ENCODE results near the gene LRPPRC.

DNA sequence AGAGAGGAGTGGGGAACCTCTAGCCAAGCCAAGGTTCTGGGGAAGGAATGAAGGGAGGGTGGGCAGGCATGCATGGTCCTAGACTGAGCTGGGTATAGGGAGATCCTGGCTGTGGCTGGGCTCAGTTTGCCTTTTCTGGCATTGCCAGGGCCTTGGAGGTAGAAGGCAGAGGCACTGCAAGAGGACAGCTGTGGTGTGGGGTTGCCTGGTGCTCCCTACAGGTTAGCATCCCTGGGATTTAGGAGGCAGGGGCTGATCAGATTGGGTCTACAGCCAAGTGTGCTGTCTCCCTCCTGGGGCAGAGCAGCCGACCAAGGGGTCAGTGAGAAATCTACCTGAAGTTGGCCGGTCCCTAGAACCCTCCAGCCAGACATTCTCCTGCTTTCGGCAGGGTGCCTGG is 141.1 kb downstream of the LRPPRC start:
- TF ChIP-seq, protein P1, sequence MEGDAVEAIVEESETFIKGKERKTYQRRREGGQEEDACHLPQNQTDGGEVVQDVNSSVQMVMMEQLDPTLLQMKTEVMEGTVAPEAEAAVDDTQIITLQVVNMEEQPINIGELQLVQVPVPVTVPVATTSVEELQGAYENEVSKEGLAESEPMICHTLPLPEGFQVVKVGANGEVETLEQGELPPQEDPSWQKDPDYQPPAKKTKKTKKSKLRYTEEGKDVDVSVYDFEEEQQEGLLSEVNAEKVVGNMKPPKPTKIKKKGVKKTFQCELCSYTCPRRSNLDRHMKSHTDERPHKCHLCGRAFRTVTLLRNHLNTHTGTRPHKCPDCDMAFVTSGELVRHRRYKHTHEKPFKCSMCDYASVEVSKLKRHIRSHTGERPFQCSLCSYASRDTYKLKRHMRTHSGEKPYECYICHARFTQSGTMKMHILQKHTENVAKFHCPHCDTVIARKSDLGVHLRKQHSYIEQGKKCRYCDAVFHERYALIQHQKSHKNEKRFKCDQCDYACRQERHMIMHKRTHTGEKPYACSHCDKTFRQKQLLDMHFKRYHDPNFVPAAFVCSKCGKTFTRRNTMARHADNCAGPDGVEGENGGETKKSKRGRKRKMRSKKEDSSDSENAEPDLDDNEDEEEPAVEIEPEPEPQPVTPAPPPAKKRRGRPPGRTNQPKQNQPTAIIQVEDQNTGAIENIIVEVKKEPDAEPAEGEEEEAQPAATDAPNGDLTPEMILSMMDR (IDR thresholded peaks at IDR 0.05; ENCODE audit: extremely low read depth in 1 of 2, insufficient read depth in 1 of 2, low read depth in 1 of 2, low read length in 2 of 2): no peak
- TF ChIP-seq JUN (IDR thresholded peaks at IDR 0.05; ENCODE audit: borderline replicate concordance, insufficient read depth, insufficient read length, low read depth) (no peak), EZH2 (IDR thresholded peaks at IDR 0.05; ENCODE audit: borderline replicate concordance, low read depth, low read length, severe bottlenecking) (no peak), MAX (IDR thresholded peaks at IDR 0.05; ENCODE audit: insufficient read depth, insufficient read length) (no peak), POLR2A (IDR thresholded peaks at IDR 0.05; ENCODE audit: low read depth, low read length) (no peak), MYC (IDR thresholded peaks at IDR 0.05; ENCODE audit: low read depth, low read length) (no peak)
